ENCODE data around the gene PKM. TPM values are rescaled to one million over a fixed set of nuclear protein-coding genes. Genes with fewer than 3 reads are reported as not detected.

The PKM gene
- total RNA-seq, 1 donor from 2014 or later = 849 TPM

GRCh38 chr15:72236381-72237003 is 5.5 kb upstream of the PKM start:
- DNase-seq (ENCODE audit: extremely low read depth, low read depth, low spot score) = no peak

- no peak for DNase-seq (ENCODE audit: extremely low read depth, low read depth, low spot score)
Observed at GRCh38 chr15:72235298-72235697, 4.3 kb upstream of the PKM start.

- no peak for DNase-seq (ENCODE audit: extremely low read depth, low read depth, low spot score)
Observed at GRCh38 chr15:72233769-72234168, 2.8 kb upstream of the PKM start.

GRCh38 chr15:72231833-72232478 is 966 bp upstream of the PKM start:
- no peak for DNase-seq (ENCODE audit: extremely low read depth, low read depth, low spot score)

GRCh38 chr15:72230197-72231065 is 559 bp downstream of the PKM start:
- no peak for DNase-seq (ENCODE audit: extremely low read depth, low read depth, low spot score)

GRCh38 chr15:72229947-72230196 is 1.1 kb downstream of the PKM start:
- no peak for DNase-seq (ENCODE audit: extremely low read depth, low read depth, low spot score)

- no peak for DNase-seq (ENCODE audit: extremely low read depth, low read depth, low spot score)
Observed at GRCh38 chr15:72229076-72229946, 1.7 kb downstream of the PKM start.

- DNase-seq (ENCODE audit: extremely low read depth, low read depth, low spot score) = no peak
Observed at GRCh38 chr15:72227720-72228119, 3.3 kb downstream of the PKM start.

GRCh38 chr15:72227192-72227586 is 3.8 kb downstream of the PKM start:
- DNase-seq (ENCODE audit: extremely low read depth, low read depth, low spot score) = peak; percentile 85

- DNase-seq (ENCODE audit: extremely low read depth, low read depth, low spot score) = no peak
Observed at GRCh38 chr15:72223278-72223677, 7.7 kb downstream of the PKM start.

- no peak for DNase-seq (ENCODE audit: extremely low read depth, low read depth, low spot score)
Observed at GRCh38 chr15:72222393-72222792, 8.6 kb downstream of the PKM start.

- DNase-seq (ENCODE audit: extremely low read depth, low read depth, low spot score) = no peak
Observed at GRCh38 chr15:72220687-72221086, 10.3 kb downstream of the PKM start.

GRCh38 chr15:72217216-72217615 is 13.8 kb downstream of the PKM start:
- DNase-seq (ENCODE audit: extremely low read depth, low read depth, low spot score) = no peak

- DNase-seq (ENCODE audit: extremely low read depth, low read depth, low spot score) = no peak
Observed at GRCh38 chr15:72216079-72216478, 14.9 kb downstream of the PKM start.

GRCh38 chr15:72207558-72208085 is 23.4 kb downstream of the PKM start:
- no peak for DNase-seq (ENCODE audit: extremely low read depth, low read depth, low spot score)

GRCh38 chr15:72206677-72207000 is 24.4 kb downstream of the PKM start:
- no peak for DNase-seq (ENCODE audit: extremely low read depth, low read depth, low spot score)

GRCh38 chr15:72205896-72206676 is 24.9 kb downstream of the PKM start:
- DNase-seq (ENCODE audit: extremely low read depth, low read depth, low spot score) = no peak

GRCh38 chr15:72205273-72205672 is 25.7 kb downstream of the PKM start:
- no peak for DNase-seq (ENCODE audit: extremely low read depth, low read depth, low spot score)

- DNase-seq (ENCODE audit: extremely low read depth, low read depth, low spot score) = peak; percentile 52
Observed at GRCh38 chr15:72203507-72203837, 27.5 kb downstream of the PKM start.

- no peak for DNase-seq (ENCODE audit: extremely low read depth, low read depth, low spot score)
Observed at GRCh38 chr15:72202801-72203506, 28.0 kb downstream of the PKM start.
